GM12878 (cell line): Measurements from ENCODE around the gene RRP12.

Source experiments
- ATF3 ChIP-seq: IDR thresholded peaks from 2 replicates; pipeline ENCODE4 v1.6.1; 2011; ENCODE audit warnings: low read depth, mild to moderate bottlenecking, low read length, moderate library complexity, borderline replicate concordance; ENCODE audit errors: extremely low read depth
- BCLAF1 ChIP-seq: fragments of 450-650 bp; IDR thresholded peaks from 2 replicates; pipeline ENCODE4 v1.6.1; 2017; ENCODE audit warnings: antibody characterized with exemption, mild to moderate bottlenecking, moderate library complexity
- CTCF ChIP-seq, 3 experiments: IDR thresholded peaks in 2 of 3; conservative IDR thresholded peaks in 1 of 3; 2 replicates each; pipeline ENCODE4 v1.5.1; 2011; ENCODE audit warnings: low read depth in 3 of 3, low read length in 3 of 3, mild to moderate bottlenecking in 3 of 3, control low read depth in 2 of 3, moderate library complexity in 2 of 3, inconsistent platforms in 1 of 3, mixed read lengths in 1 of 3; ENCODE audit not compliant: control insufficient read depth in 2 of 3, insufficient read depth in 1 of 3; ENCODE audit errors: extremely low read depth in 1 of 3
- E2F4 ChIP-seq: IDR thresholded peaks from 2 replicates; pipeline ENCODE4 v1.6.1; 2012; ENCODE audit warnings: low read depth, low read length, improper control_type of control experiment
- EP300 ChIP-seq, 2 experiments: fragments of 150-350 bp in 1 of 2; IDR thresholded peaks; 2 replicates each; pipeline ENCODE4 v1.6.1; 2011 to 2012; ENCODE audit warnings: low read depth in 2 of 2, low read length in 2 of 2, borderline replicate concordance in 1 of 2, improper control_type of control experiment in 1 of 2, inconsistent platforms in 1 of 2; ENCODE audit not compliant: control insufficient read depth in 1 of 2
- NFYB ChIP-seq: IDR thresholded peaks from 2 replicates; pipeline ENCODE4 v1.6.1; 2011; ENCODE audit warnings: low read depth, mild to moderate bottlenecking, low read length, improper control_type of control experiment, moderate library complexity; ENCODE audit not compliant: insufficient read depth
- SKIL ChIP-seq: fragments of 450-650 bp; IDR thresholded peaks from 2 replicates; pipeline ENCODE4 v1.6.1; 2017; ENCODE audit warnings: mild to moderate bottlenecking, low read depth, inconsistent platforms; ENCODE audit not compliant: poor library complexity, severe bottlenecking
- USF2 ChIP-seq: IDR thresholded peaks from 2 replicates; pipeline ENCODE4 v1.6.1; 2011; ENCODE audit warnings: low read depth, low read length, improper control_type of control experiment, borderline replicate concordance

GRCh38 chr10:97435211-97435610 lies 34.1 kb upstream of the RRP12 start:
- no peak for TF ChIP-seq CTCF (IDR thresholded peaks at IDR 0.05 in 2 of 3, conservative IDR thresholded peaks at IDR 0.05 in 1 of 3; ENCODE audit: control insufficient read depth in 2 of 3, extremely low read depth in 1 of 3, insufficient read depth in 1 of 3, low read depth in 3 of 3, low read length in 3 of 3)
- TF ChIP-seq ATF3: no peak
- no peak for TF ChIP-seq BCLAF1
- TF ChIP-seq EP300 (IDR thresholded peaks at IDR 0.05; ENCODE audit: borderline replicate concordance in 1 of 2, control insufficient read depth in 1 of 2, low read depth in 2 of 2, low read length in 2 of 2): no peak
- no peak for TF ChIP-seq E2F4
- no peak for TF ChIP-seq NFYB
- TF ChIP-seq USF2: no peak
- no peak for TF ChIP-seq SKIL
